C4-2B (cell line): ENCODE measurements around the gene CATSPERZ.

Experiments
- ZFX ChIP-seq: fragments of 450-650 bp; IDR thresholded peaks from 2 replicates; pipeline ENCODE4 v1.6.1; 2017
- TF ChIP-seq, protein P1 (sequence below): fragments of 450-650 bp; conservative IDR thresholded peaks from 2 replicates; pipeline ENCODE4 v1.5.1; 2017; ENCODE audit warnings: mild to moderate bottlenecking

DNA sequence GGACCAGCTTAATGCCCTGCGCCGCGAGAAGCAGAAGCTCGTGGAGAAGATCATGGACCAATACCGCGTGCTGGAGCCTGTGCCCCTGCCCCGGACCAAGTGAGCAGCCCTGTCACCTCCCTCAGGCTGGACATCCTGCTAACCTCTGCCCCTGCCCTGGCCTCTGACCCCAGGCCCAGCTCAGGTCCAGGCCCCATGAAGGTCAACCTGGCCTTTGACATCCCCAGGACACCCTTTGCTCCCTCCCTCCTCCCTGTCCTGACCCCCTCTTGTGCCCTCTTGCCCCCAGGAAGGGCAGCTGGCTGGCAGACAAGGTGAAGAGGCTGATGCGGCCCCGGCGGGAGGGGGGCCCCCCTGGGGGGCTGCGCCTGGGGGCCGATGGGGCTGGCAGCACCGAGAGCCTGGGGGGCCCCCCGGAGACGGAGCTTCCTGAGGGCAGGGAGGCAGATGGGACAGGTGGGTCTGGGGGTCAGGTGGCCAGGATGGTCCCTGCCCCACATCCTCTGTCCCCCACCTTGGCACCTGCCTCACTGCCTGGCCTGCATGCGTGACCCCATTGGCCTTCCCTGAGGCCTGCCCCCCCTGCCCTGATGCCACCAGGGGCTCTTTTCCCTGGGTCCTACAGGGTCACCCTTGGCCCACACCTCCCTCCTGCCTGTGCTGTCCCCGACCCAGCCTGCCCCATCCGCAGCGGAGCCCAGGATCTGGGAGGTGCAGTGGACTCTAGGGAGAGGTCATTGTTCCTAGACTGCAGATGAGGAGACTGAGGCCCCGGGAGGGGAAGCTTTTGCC is 53.8 kb downstream of the CATSPERZ start:
- TF ChIP-seq, protein P1, sequence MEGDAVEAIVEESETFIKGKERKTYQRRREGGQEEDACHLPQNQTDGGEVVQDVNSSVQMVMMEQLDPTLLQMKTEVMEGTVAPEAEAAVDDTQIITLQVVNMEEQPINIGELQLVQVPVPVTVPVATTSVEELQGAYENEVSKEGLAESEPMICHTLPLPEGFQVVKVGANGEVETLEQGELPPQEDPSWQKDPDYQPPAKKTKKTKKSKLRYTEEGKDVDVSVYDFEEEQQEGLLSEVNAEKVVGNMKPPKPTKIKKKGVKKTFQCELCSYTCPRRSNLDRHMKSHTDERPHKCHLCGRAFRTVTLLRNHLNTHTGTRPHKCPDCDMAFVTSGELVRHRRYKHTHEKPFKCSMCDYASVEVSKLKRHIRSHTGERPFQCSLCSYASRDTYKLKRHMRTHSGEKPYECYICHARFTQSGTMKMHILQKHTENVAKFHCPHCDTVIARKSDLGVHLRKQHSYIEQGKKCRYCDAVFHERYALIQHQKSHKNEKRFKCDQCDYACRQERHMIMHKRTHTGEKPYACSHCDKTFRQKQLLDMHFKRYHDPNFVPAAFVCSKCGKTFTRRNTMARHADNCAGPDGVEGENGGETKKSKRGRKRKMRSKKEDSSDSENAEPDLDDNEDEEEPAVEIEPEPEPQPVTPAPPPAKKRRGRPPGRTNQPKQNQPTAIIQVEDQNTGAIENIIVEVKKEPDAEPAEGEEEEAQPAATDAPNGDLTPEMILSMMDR, result no peak
- TF ChIP-seq ZFX, result no peak
